Measurements from ENCODE around the gene FHIP1B. TPM values are rescaled to one million over a fixed set of nuclear protein-coding genes. Genes with fewer than 3 reads are reported as not detected.

Gene FHIP1B
- total RNA-seq, 3 donors from 2014 or later = 21.5 to 27.1 (median 22.9) TPM

GRCh38 chr11:6225896-6226295 is 8.5 kb downstream of the FHIP1B start:
- Mint-ChIP-seq H3K36me3 (ENCODE audit: insufficient read depth) (peaks cover 45% of the 10 kb centered on the region), H3K27me3 (ENCODE audit: low read depth) (no peaks in the 10 kb centered on the region), H3K9me3 (no peaks in the 10 kb centered on the region), H3K4me3 (no peak overlapping the region), H3K4me1 (ENCODE audit: low read depth) (peaks cover 43% of the 10 kb centered on the region)
- DNase-seq (no peak), ATAC-seq (no peak)

GRCh38 chr11:6225024-6225423 is 9.4 kb downstream of the FHIP1B start:
- Mint-ChIP-seq H3K4me3 (no peak overlapping the region), H3K27me3 (ENCODE audit: low read depth) (no peaks in the 10 kb centered on the region), H3K4me1 (ENCODE audit: low read depth) (peaks cover 34% of the 10 kb centered on the region), H3K36me3 (ENCODE audit: insufficient read depth) (peaks cover 48% of the 10 kb centered on the region), H3K9me3 (no peaks in the 10 kb centered on the region)
- ATAC-seq (no peak), DNase-seq (no peak)

- Mint-ChIP-seq H3K4me3 (no peak overlapping the region), H3K27me3 (ENCODE audit: low read depth) (no peaks in the 10 kb centered on the region), H3K9me3 (no peaks in the 10 kb centered on the region), H3K36me3 (ENCODE audit: insufficient read depth) (peaks cover 53% of the 10 kb centered on the region), H3K4me1 (ENCODE audit: low read depth) (peaks cover 28% of the 10 kb centered on the region)
- no peak for ATAC-seq
- DNase-seq = no peak
Measured at GRCh38 chr11:6224421-6224820, 10.0 kb downstream of the FHIP1B start.

GRCh38 chr11:6223854-6224253 is 10.6 kb downstream of the FHIP1B start:
- no peak for ATAC-seq
- Mint-ChIP-seq H3K9me3 (no peaks in the 10 kb centered on the region), H3K4me3 (no peak overlapping the region), H3K4me1 (ENCODE audit: low read depth) (peaks cover 24% of the 10 kb centered on the region), H3K36me3 (ENCODE audit: insufficient read depth) (peaks cover 53% of the 10 kb centered on the region), H3K27me3 (ENCODE audit: low read depth) (no peaks in the 10 kb centered on the region)
- no peak for DNase-seq

GRCh38 chr11:6219359-6219758 is 15.1 kb downstream of the FHIP1B start:
- no peak overlapping the region for H3K4me3 Mint-ChIP-seq
- peaks cover 63% of the 10 kb centered on the region for H3K36me3 Mint-ChIP-seq (ENCODE audit: insufficient read depth)
- ATAC-seq (no peak), DNase-seq (no peak)
- H3K27me3 Mint-ChIP-seq (ENCODE audit: low read depth) = no peaks in the 10 kb centered on the region
- peaks cover 2% of the 10 kb centered on the region for H3K4me1 Mint-ChIP-seq (ENCODE audit: low read depth)
- H3K9me3 Mint-ChIP-seq = no peaks in the 10 kb centered on the region

- Mint-ChIP-seq H3K4me1 (ENCODE audit: low read depth) (peaks cover 2% of the 10 kb centered on the region), H3K4me3 (no peak overlapping the region), H3K36me3 (ENCODE audit: insufficient read depth) (peaks cover 54% of the 10 kb centered on the region), H3K9me3 (no peaks in the 10 kb centered on the region), H3K27me3 (ENCODE audit: low read depth) (no peaks in the 10 kb centered on the region)
- DNase-seq (no peak), ATAC-seq (no peak)
Measured at GRCh38 chr11:6217722-6218121, 16.7 kb downstream of the FHIP1B start.

- ATAC-seq = no peak
- H3K9me3 Mint-ChIP-seq = no peaks in the 10 kb centered on the region
- H3K4me3 Mint-ChIP-seq = no peak overlapping the region
- H3K4me1 Mint-ChIP-seq (ENCODE audit: low read depth) = peaks cover 2% of the 10 kb centered on the region
- peaks cover 43% of the 10 kb centered on the region for H3K36me3 Mint-ChIP-seq (ENCODE audit: insufficient read depth)
- no peak for DNase-seq
- H3K27me3 Mint-ChIP-seq (ENCODE audit: low read depth) = no peaks in the 10 kb centered on the region
Measured at GRCh38 chr11:6216501-6216900, 17.9 kb downstream of the FHIP1B start.

GRCh38 chr11:6214530-6214929 is 19.9 kb downstream of the FHIP1B start:
- Mint-ChIP-seq H3K27me3 (ENCODE audit: low read depth) (no peaks in the 10 kb centered on the region), H3K4me1 (ENCODE audit: low read depth) (peaks cover 2% of the 10 kb centered on the region), H3K4me3 (no peak overlapping the region), H3K36me3 (ENCODE audit: insufficient read depth) (peaks cover 45% of the 10 kb centered on the region), H3K9me3 (no peaks in the 10 kb centered on the region)
- ATAC-seq = no peak
- no peak for DNase-seq

GRCh38 chr11:6210274-6210955 is 24.0 kb downstream of the FHIP1B start:
- Mint-ChIP-seq H3K27me3 (ENCODE audit: low read depth) (no peaks in the 10 kb centered on the region), H3K4me1 (ENCODE audit: low read depth) (no peaks in the 10 kb centered on the region), H3K4me3 (no peak overlapping the region), H3K9me3 (no peaks in the 10 kb centered on the region), H3K36me3 (ENCODE audit: insufficient read depth) (peaks cover 44% of the 10 kb centered on the region)
- ATAC-seq (no peak), DNase-seq (no peak)

GRCh38 chr11:6209801-6210200 is 24.6 kb downstream of the FHIP1B start:
- Mint-ChIP-seq H3K9me3 (no peaks in the 10 kb centered on the region), H3K36me3 (ENCODE audit: insufficient read depth) (peaks cover 40% of the 10 kb centered on the region), H3K27me3 (ENCODE audit: low read depth) (no peaks in the 10 kb centered on the region)

GRCh38 chr11:6206456-6207180 is 27.8 kb downstream of the FHIP1B start:
- no peaks in the 10 kb centered on the region for H3K27me3 Mint-ChIP-seq (ENCODE audit: low read depth)

More at GRCh38 chr11:6209801-6210200, 24.6 kb downstream of the FHIP1B start:
- ATAC-seq (no peak), DNase-seq (no peak)
- peaks cover 4% of the 10 kb centered on the region for H3K4me1 Mint-ChIP-seq (ENCODE audit: low read depth)
- H3K4me3 Mint-ChIP-seq = no peak overlapping the region

GRCh38 chr11:6205366-6205765 is 29.1 kb downstream of the FHIP1B start, which contains the start of gene C11orf42:
Gene C11orf42, plus strand, starts transcription at chr11:6205557. Its CDS starts 59 bp downstream, at chr11:6205616.
- peaks cover 41% of the 10 kb centered on the region for H3K36me3 Mint-ChIP-seq (ENCODE audit: insufficient read depth)
- H3K4me1 Mint-ChIP-seq (ENCODE audit: low read depth) = peaks cover 38% of the 10 kb centered on the region
- no peaks in the 10 kb centered on the region for H3K9me3 Mint-ChIP-seq
- no peaks in the 10 kb centered on the region for H3K27me3 Mint-ChIP-seq (ENCODE audit: low read depth)
- H3K4me3 Mint-ChIP-seq = no peak within 1 kb of the TSS
- ATAC-seq (no peak), DNase-seq (no peak)

More at GRCh38 chr11:6206456-6207180, 27.8 kb downstream of the FHIP1B start:
- Mint-ChIP-seq H3K36me3 (ENCODE audit: insufficient read depth) (peaks cover 48% of the 10 kb centered on the region), H3K9me3 (no peaks in the 10 kb centered on the region), H3K4me3 (no peak overlapping the region), H3K4me1 (ENCODE audit: low read depth) (peaks cover 30% of the 10 kb centered on the region)
- DNase-seq (no peak), ATAC-seq (no peak)

- no peak for DNase-seq
- Mint-ChIP-seq H3K36me3 (ENCODE audit: insufficient read depth) (peaks cover 37% of the 10 kb centered on the region), H3K4me1 (ENCODE audit: low read depth) (peaks cover 38% of the 10 kb centered on the region), H3K27me3 (ENCODE audit: low read depth) (no peaks in the 10 kb centered on the region), H3K4me3 (no peak overlapping the region), H3K9me3 (no peaks in the 10 kb centered on the region)
- ATAC-seq = no peak
Measured at GRCh38 chr11:6204706-6205105, 29.7 kb downstream of the FHIP1B start.

- peaks cover 38% of the 10 kb centered on the region for H3K4me1 Mint-ChIP-seq (ENCODE audit: low read depth)
- H3K27me3 Mint-ChIP-seq (ENCODE audit: low read depth) = no peaks in the 10 kb centered on the region
- H3K4me3 Mint-ChIP-seq = no peak overlapping the region
- ATAC-seq (no peak), DNase-seq (no peak)
- no peaks in the 10 kb centered on the region for H3K9me3 Mint-ChIP-seq
- H3K36me3 Mint-ChIP-seq (ENCODE audit: insufficient read depth) = peaks cover 27% of the 10 kb centered on the region
Measured at GRCh38 chr11:6203327-6203726, 31.1 kb downstream of the FHIP1B start.

- Mint-ChIP-seq H3K9me3 (no peaks in the 10 kb centered on the region), H3K27me3 (ENCODE audit: low read depth) (no peaks in the 10 kb centered on the region), H3K4me3 (no peak overlapping the region), H3K4me1 (ENCODE audit: low read depth) (peaks cover 40% of the 10 kb centered on the region), H3K36me3 (ENCODE audit: insufficient read depth) (peaks cover 21% of the 10 kb centered on the region)
- no peak for ATAC-seq
- DNase-seq = no peak
Measured at GRCh38 chr11:6202041-6202440, 32.4 kb downstream of the FHIP1B start.
